Activated CD4-positive, alpha-beta T cell treated with anti-CD3 and anti-CD28 coated beads, Interleukin-2, amount 10 ng/mL, durations not matched to agents 7 days and 5 days (primary cell): ENCODE data around the gene TFG. TPM values are rescaled to one million over a fixed set of nuclear protein-coding genes. Genes with fewer than 3 reads are reported as not detected.

Experiments
- CTCF ChIA-PET: fragments of 350-600 bp; sonication (Branson Sonifier 250); formaldehyde crosslinking; loops from one replicate; lab custom pipeline; 2021; ENCODE audit warnings: antibody characterized with exemption; lab: Charles Lee
- POLR2A ChIA-PET: fragments of 350-600 bp; sonication (Branson Sonifier 250); formaldehyde crosslinking; loops from one replicate; lab custom pipeline; 2021; ENCODE audit warnings: antibody characterized with exemption; lab: Charles Lee
- DNase-seq: peaks from one replicate; pipeline ENCODE4 v3.0.0-alpha.2; 2020
- H3K27ac Mint-ChIP-seq: one replicate; pipeline ENCODE4 v1.8.0; 2021; ENCODE audit warnings: mild to moderate bottlenecking, moderate library complexity, mixed read lengths
- H3K27me3 Mint-ChIP-seq: one replicate; pipeline ENCODE4 v1.8.0; 2021; ENCODE audit warnings: mixed read lengths
- H3K36me3 Mint-ChIP-seq: one replicate; pipeline ENCODE4 v1.8.0; 2021; ENCODE audit warnings: low read depth, mixed read lengths
- H3K4me1 Mint-ChIP-seq: one replicate; pipeline ENCODE4 v1.8.0; 2021; ENCODE audit warnings: mixed read lengths
- H3K4me3 Mint-ChIP-seq: one replicate; pipeline ENCODE4 v1.8.0; 2021; ENCODE audit warnings: mild to moderate bottlenecking, moderate library complexity, mixed read lengths
- H3K9me3 Mint-ChIP-seq: one replicate; pipeline ENCODE4 v1.8.0; 2021; ENCODE audit warnings: mixed read lengths
- total RNA-seq, 2 experiments: library from RNA; stranded (reverse); gene quantifications; one replicate each; pipeline ENCODE4 v1.2.3, GENCODE V29; 2021

Gene TFG
- total RNA-seq, 2 experiments from 2014 or later = 49.1 to 58.5 TPM

DNA sequence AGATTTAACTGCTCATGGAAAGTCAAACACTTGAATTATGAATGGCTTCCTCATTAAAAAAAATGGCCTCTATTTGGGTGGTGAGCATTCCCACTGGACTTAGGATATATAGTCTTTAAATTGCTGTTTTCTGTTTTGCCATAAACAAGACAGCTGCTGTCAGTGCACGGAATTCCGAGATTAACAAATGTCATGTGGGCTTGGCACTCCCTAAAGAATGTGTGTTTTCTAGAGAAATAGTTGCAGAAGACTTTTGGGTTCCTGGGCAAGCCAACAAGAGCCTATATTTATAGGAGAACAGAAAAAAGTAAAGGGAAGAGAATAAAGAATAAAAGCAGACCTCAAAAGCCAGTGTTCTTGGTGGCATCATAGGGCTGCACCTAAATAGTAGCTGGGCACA is 13.6 kb upstream of the TFG start:
- no peaks in the 10 kb centered on the region for H3K36me3 Mint-ChIP-seq
- H3K27me3 Mint-ChIP-seq = peaks cover 54% of the 10 kb centered on the region
- ChIA-PET CTCF (no interaction called here), POLR2A (no interaction called here)
- no peak overlapping the region for H3K4me3 Mint-ChIP-seq
- H3K27ac Mint-ChIP-seq = no peak overlapping the region
- H3K4me1 Mint-ChIP-seq = no peaks in the 10 kb centered on the region
- no peak for DNase-seq
- H3K9me3 Mint-ChIP-seq = peaks cover 2% of the 10 kb centered on the region

DNA sequence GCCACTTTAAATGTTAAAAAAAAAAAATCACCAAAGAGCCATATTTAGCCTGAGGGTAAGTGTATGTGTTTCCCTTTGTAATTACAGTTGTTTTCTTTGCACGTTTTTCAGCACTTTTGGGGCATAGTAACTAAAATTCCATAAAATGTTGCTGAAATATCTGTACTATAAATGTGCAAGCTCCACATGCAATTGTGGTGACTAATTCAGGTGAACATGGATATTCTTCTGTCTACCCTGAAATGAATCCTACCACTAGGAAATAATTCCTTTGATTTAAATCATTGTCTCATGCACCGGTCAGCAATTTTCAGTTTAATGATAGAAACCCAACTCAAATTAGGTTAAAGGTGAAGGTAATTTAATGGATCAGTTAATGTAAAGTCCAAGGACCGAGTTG is 13.1 kb upstream of the TFG start:
- ChIA-PET CTCF (no interaction called here), POLR2A (no interaction called here)
- Mint-ChIP-seq H3K4me1 (no peaks in the 10 kb centered on the region), H3K36me3 (no peaks in the 10 kb centered on the region), H3K9me3 (peaks cover 2% of the 10 kb centered on the region), H3K27ac (no peak overlapping the region), H3K27me3 (peaks cover 54% of the 10 kb centered on the region), H3K4me3 (no peak overlapping the region)
- DNase-seq = no peak

DNA sequence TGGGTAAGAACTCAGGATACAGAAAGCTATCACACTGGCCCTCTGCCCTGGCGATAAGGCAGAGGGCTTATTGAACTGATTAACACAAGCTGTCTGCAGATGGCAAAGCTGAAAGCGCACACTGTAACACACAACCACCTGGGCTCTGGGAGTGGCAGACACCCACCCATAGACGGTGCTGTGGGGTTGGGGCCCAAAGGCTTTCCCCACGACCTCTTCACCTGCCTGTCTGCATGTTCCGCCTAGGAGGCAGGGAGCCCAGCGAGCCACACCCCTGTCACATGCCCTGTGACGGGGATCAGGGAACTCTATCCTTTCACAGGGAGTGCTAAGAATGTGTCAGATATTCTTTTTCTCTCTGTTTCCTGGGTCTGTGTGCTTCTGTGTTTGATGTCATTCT is 12.1 kb upstream of the TFG start:
- H3K36me3 Mint-ChIP-seq = no peaks in the 10 kb centered on the region
- POLR2A ChIA-PET = no interaction called here
- CTCF ChIA-PET = no interaction called here
- H3K4me3 Mint-ChIP-seq = no peak overlapping the region
- no peak for DNase-seq
- H3K9me3 Mint-ChIP-seq = peaks cover 1% of the 10 kb centered on the region
- peaks cover 53% of the 10 kb centered on the region for H3K27me3 Mint-ChIP-seq
- H3K27ac Mint-ChIP-seq = no peak overlapping the region
- peaks cover 1% of the 10 kb centered on the region for H3K4me1 Mint-ChIP-seq

DNA sequence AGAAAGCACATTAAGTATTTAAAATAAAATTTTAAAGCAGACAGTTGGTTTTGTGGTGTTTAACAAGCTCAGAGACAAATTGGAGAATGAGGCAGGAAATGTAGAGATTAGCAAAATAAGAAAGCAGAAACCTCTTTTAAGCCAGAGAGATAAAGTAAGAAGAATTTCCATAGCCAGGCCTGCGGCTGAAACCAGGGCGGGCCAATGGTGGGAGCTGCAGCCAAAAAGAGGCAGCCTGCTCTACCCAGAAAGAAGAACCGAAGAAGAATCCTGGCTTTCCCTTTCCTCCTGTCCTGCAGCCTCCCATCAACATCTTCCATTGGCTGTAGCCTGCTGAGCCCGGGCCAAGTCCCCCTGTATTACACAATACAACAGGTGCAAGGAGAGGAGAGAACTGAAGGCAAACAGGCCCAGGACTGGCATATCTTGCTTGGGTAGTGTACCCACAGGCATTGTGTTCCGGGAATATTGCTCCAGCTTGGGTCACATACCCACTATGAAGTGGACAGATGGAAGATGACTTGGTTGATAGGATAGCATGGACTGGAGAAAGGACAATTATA is 11.5 kb upstream of the TFG start:
- peaks cover 4% of the 10 kb centered on the region for H3K4me1 Mint-ChIP-seq
- POLR2A ChIA-PET = no interaction called here
- CTCF ChIA-PET = interaction anchor here (0.6 kb wide), 1 partner anchor 907 kb away, joined by 4 read pairs; no protein-coding TSS in a partner anchor

DNA sequence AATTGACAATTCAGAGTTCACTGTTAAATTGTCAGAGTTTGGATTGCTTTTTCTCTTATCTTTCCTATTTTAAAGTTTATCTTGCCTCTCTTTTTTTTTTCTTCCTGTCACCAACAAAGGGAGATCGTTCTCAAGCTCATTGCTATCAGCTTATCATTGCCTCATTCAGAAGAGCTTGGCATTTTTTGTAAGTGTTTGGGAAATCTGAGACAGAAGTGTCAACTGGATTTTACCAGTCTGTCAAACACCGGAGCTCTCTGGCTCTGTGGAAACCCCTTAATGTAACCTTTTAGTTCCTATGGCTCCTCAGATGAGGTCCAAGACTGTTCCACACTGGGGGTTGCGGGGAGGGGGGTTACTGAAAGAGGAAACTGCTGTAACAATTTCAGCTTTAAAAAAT is 10.6 kb upstream of the TFG start:
- Mint-ChIP-seq H3K36me3 (no peaks in the 10 kb centered on the region), H3K4me1 (peaks cover 4% of the 10 kb centered on the region), H3K4me3 (no peak overlapping the region), H3K27ac (no peak overlapping the region), H3K9me3 (no peaks in the 10 kb centered on the region), H3K27me3 (peaks cover 44% of the 10 kb centered on the region)
- ChIA-PET CTCF (interaction anchor here (0.6 kb wide), 1 partner anchor 881 kb away, joined by 3 read pairs; the partner anchor contains the start of gene CMSS1), POLR2A (no interaction called here)
- no peak for DNase-seq

More for the DNA sequence above, 11.5 kb upstream of the TFG start:
- Mint-ChIP-seq H3K9me3 (no peaks in the 10 kb centered on the region), H3K27me3 (peaks cover 49% of the 10 kb centered on the region), H3K4me3 (no peak overlapping the region), H3K36me3 (no peaks in the 10 kb centered on the region), H3K27ac (no peak overlapping the region)
- no peak for DNase-seq

DNA sequence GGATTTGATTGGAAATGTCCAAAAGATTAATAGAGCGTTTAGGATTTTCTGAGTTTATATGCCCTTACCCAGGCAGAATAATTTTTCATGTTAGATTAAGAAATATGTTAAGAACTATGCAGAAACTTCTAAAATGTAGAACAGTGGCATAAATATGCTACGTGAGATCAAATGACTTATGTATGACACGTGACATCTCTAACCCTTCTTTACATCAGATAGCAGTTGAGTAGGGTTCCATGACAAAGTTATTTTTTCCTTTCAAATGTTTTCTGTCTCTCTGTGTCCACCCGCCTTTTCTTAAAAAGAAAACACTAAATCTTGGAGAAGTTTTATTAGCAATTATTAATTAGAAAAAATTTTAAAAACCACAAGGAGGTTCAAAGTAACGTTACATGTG is 8.6 kb upstream of the TFG start:
- ChIA-PET POLR2A (no interaction called here), CTCF (no interaction called here)
- H3K9me3 Mint-ChIP-seq = no peaks in the 10 kb centered on the region
- no peaks in the 10 kb centered on the region for H3K36me3 Mint-ChIP-seq
- H3K27me3 Mint-ChIP-seq = peaks cover 32% of the 10 kb centered on the region
- DNase-seq = no peak
- no peak overlapping the region for H3K4me3 Mint-ChIP-seq
- H3K27ac Mint-ChIP-seq = no peak overlapping the region
- peaks cover 4% of the 10 kb centered on the region for H3K4me1 Mint-ChIP-seq

DNA sequence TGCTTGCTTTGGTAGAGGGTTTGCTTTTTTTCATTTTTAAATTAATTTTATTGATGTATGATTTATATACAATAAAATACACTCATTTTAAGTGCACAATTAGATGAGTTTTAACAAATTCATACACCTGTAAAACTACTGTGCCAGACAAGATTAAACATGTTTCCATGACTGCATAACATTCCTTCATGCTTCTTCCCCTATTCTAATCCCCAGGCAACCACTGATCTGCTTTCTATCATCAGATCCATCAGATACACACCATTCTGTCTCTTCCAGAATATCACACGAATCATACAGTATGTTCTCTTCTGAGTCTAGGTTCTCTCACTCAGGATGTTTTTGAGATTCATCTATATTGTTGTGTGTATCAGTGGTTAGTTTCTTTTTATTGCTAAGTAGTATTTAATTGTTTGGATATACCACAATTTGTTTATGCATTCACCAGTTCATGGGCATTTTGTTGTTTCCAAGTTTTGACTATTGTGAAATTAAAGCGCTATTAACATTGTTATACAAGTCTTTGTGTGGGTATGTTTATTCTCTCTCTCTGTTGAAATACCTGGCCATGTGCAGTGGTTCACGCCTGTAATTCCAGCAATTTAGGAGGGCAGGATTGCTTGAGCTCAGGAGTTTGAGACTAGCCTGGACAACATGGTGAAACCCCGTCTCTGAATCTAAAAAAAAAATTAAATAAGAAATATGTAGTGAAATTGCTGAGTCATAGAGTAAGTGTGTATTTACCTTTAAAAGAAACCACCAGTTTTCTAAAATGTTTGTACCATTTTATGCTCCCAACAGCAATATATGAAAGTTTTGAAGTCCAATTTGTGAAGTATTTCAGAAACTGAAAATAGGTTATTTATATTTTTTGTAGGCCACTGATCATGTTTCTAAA is 7.0 kb upstream of the TFG start:
- no peak for DNase-seq
- no peaks in the 10 kb centered on the region for H3K9me3 Mint-ChIP-seq
- no peak overlapping the region for H3K27ac Mint-ChIP-seq
- H3K27me3 Mint-ChIP-seq = peaks cover 25% of the 10 kb centered on the region
- H3K4me3 Mint-ChIP-seq = no peak overlapping the region
- ChIA-PET POLR2A (no interaction called here), CTCF (no interaction called here)
- H3K36me3 Mint-ChIP-seq = no peaks in the 10 kb centered on the region
- peaks cover 4% of the 10 kb centered on the region for H3K4me1 Mint-ChIP-seq

DNA sequence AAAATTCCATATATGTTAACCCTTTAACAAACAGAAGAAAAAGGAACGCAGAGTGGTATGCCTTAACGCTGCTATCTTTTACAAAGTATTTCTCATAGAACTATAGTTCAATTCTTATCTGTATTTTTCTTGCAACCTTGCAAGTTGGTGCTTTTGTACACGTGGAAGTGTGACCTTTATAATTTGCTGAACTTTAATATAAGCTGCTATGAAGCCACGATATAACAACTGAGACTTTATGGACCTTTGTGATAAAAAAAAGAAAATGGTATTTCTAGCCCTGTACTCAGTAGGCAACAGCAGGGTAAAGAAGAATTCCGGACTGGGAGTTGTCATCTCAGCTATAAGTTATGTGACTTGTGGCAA is 6.3 kb upstream of the TFG start:
- H3K36me3 Mint-ChIP-seq = no peaks in the 10 kb centered on the region
- peaks cover 4% of the 10 kb centered on the region for H3K4me1 Mint-ChIP-seq
- no peak for DNase-seq
- POLR2A ChIA-PET = no interaction called here
- CTCF ChIA-PET = no interaction called here
- H3K9me3 Mint-ChIP-seq = no peaks in the 10 kb centered on the region
- peaks cover 21% of the 10 kb centered on the region for H3K27me3 Mint-ChIP-seq
- no peak overlapping the region for H3K4me3 Mint-ChIP-seq
- H3K27ac Mint-ChIP-seq = no peak overlapping the region

DNA sequence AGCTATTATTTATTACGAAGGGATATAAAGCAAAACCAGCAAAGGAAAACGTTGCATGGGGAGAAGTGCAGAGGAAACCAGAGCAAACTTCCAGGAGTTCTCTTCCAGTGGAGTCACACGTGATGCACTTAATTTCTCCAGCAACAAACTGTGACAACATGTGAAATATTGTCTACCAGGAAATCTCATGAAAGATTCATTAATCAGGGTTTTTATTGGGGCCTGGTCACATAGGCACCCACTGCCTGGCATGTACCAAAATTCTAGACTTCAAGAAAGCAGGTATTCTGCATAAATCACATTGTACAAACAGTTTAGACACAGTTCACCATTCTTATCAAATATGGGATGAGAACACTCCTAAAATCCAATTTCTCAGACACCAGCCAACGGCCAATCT is 5.4 kb upstream of the TFG start:
- no peak for DNase-seq
- ChIA-PET POLR2A (no interaction called here), CTCF (no interaction called here)
- peaks cover 8% of the 10 kb centered on the region for H3K36me3 Mint-ChIP-seq
- H3K4me3 Mint-ChIP-seq = no peak overlapping the region
- H3K4me1 Mint-ChIP-seq = peaks cover 12% of the 10 kb centered on the region
- H3K27ac Mint-ChIP-seq = no peak overlapping the region
- H3K9me3 Mint-ChIP-seq = peaks cover 5% of the 10 kb centered on the region
- H3K27me3 Mint-ChIP-seq = peaks cover 13% of the 10 kb centered on the region

DNA sequence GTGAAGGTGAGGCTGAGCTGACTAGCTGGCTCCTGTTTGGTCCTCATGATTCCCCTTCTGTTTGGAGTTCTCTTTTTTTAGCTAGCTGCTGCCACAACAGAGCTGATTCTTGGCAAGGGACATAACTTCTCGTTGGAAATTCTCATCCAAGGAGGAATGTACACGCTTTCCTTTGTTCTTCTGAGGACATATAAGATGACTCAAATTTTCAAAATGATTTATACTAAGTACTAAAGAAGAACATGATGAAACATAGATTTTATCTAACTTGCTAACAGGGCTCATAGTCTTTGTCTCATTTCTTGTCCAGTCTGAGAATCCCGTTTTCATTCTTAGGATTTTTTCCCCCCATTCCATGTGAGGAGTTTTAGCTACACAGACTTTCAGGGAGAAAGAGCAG is 2.9 kb upstream of the TFG start:
- Mint-ChIP-seq H3K27ac (no peak overlapping the region), H3K36me3 (peaks cover 18% of the 10 kb centered on the region), H3K4me1 (peaks cover 26% of the 10 kb centered on the region), H3K4me3 (no peak overlapping the region), H3K9me3 (peaks cover 8% of the 10 kb centered on the region), H3K27me3 (peaks cover 2% of the 10 kb centered on the region)
- ChIA-PET CTCF (interaction anchor here (1.6 kb wide), 1 partner anchor 9 kb away, joined by 12 read pairs; no protein-coding TSS in a partner anchor), POLR2A (no interaction called here)
- DNase-seq = no peak

DNA sequence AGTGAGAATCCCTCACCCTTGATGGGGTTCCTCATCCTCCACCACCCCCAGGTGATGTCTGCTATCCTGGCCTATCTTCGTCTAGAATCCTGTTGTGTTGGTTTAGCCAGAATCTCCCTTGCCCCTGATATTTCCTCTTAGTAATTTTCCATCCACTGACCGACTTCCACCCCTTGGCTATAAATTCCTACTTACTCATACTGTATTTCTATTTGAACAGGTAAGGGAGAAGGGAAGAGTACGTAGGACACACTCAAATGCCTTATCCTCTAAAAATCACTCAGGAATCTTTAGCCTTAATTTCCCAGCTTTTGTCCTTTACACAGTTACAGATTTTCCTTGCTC is 678 bp upstream of the TFG start:
- Mint-ChIP-seq H3K27me3 (no peaks in the 10 kb centered on the region), H3K9me3 (peaks cover 8% of the 10 kb centered on the region), H3K27ac (peak overlapping the region; percentile 94), H3K4me1 (peaks cover 41% of the 10 kb centered on the region), H3K4me3 (peak overlapping the region; percentile 88), H3K36me3 (peaks cover 35% of the 10 kb centered on the region)
- CTCF ChIA-PET = interaction anchor here (0.7 kb wide), 1 partner anchor 853 kb away, joined by 4 read pairs; the partner anchor contains the start of gene TRMT10C
- DNase-seq = no peak
- POLR2A ChIA-PET = interaction anchor here (0.5 kb wide), 1 partner anchor 35 kb away, joined by 5 read pairs; no protein-coding TSS in a partner anchor

DNA sequence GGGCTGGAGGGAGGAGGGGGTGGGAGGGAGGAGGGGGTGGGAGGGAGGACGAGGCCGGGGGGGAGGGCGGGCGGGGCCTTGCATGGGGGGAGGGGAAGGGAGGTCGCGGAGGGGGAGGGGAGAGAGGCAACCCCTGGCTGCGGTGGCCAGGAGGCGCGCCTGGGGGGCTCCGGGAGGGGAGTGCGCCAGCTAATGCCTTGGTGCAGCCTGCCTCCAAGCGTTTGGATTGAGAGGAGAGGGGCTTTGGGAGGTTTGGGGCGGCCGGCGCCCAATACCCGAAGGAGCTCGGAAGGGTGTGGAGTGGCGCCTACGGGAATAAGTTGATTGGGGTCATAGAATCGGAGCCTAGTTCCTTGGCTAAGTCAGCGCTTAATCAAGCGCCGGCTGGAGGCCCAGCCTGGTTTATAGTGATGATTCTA is 557 bp downstream of the TFG start:
- peak overlapping the region; percentile 88 for H3K4me3 Mint-ChIP-seq
- peaks cover 8% of the 10 kb centered on the region for H3K9me3 Mint-ChIP-seq
- peaks cover 41% of the 10 kb centered on the region for H3K36me3 Mint-ChIP-seq
- POLR2A ChIA-PET = interaction anchor here (0.6 to 0.8 kb wide), 2 partner anchors 8 to 45 kb away, joined by 3 read pairs; no protein-coding TSS in a partner anchor
- CTCF ChIA-PET = interaction anchor here (1.0 to 2.6 kb wide), 9 partner anchors 8 to 74 kb away, joined by 3 to 10 read pairs (median 4); no protein-coding TSS in a partner anchor
- H3K4me1 Mint-ChIP-seq = peaks cover 45% of the 10 kb centered on the region
- peak overlapping the region; percentile 71 for H3K27ac Mint-ChIP-seq
- peak; percentile 43 for DNase-seq
- H3K27me3 Mint-ChIP-seq = no peaks in the 10 kb centered on the region
